Natural killer cell (primary cell): Measurements from ENCODE around the gene TANGO6. TPM values are rescaled to one million over a fixed set of nuclear protein-coding genes. Genes with fewer than 3 reads are reported as not detected.

Source experiments
- ATAC-seq, 3 donors: fragments of 150-1000 bp in 2 of 3; fragments of 200-7000 bp in 1 of 3; cut with Tn5 transposase; 1 replicate in 1 of 3; 2 replicates in 2 of 3; pipeline ENCODE4 v1.10.0; 2021; ENCODE audit warnings: mild to moderate bottlenecking in 2 of 3, moderate library complexity in 2 of 3
- DNase-seq, 2 donors: peaks; one replicate each; pipeline versions ENCODE4 v3.0.0 to v3.0.0-alpha.2; 2013 to 2021; ENCODE audit warnings: mixed read lengths in 1 of 2
- H3K27ac ChIP-seq: one replicate; pipeline ENCODE4 v1.5.1; 2013; ENCODE audit warnings: mild to moderate bottlenecking, low read length
- H3K27me3 ChIP-seq: one replicate; pipeline ENCODE4 v1.6.1; 2013; ENCODE audit warnings: low read length; ENCODE audit not compliant: control insufficient read depth, insufficient read depth
- H3K36me3 ChIP-seq: one replicate; pipeline ENCODE4 v1.6.1; 2013; ENCODE audit warnings: low read length; ENCODE audit not compliant: control insufficient read depth, insufficient read depth
- H3K4me1 ChIP-seq: one replicate; pipeline ENCODE4 v1.6.1; 2013; ENCODE audit warnings: low read length; ENCODE audit not compliant: control insufficient read depth, insufficient read depth
- H3K4me3 ChIP-seq: one replicate; pipeline ENCODE4 v1.5.1; 2013; ENCODE audit warnings: low read length
- H3K9me3 ChIP-seq: one replicate; pipeline ENCODE4 v1.6.1; 2013; ENCODE audit warnings: low read length; ENCODE audit not compliant: control insufficient read depth, insufficient read depth
- H3K27ac Mint-ChIP-seq, 2 donors: one replicate each; pipeline ENCODE4 v1.8.0; 2022; ENCODE audit warnings: mild to moderate bottlenecking in 2 of 2, mixed read lengths in 2 of 2, moderate library complexity in 1 of 2
- H3K27me3 Mint-ChIP-seq, 2 donors: one replicate each; pipeline ENCODE4 v1.8.0; 2022; ENCODE audit warnings: low read depth in 2 of 2, mixed read lengths in 2 of 2
- H3K36me3 Mint-ChIP-seq: one replicate; pipeline ENCODE4 v1.8.0; 2022; ENCODE audit warnings: mixed read lengths
- H3K4me1 Mint-ChIP-seq, 2 donors: one replicate each; pipeline ENCODE4 v1.8.0; 2022; ENCODE audit warnings: mixed read lengths in 2 of 2
- H3K4me3 Mint-ChIP-seq: one replicate; pipeline ENCODE4 v1.8.0; 2022; ENCODE audit warnings: mild to moderate bottlenecking, moderate library complexity, mixed read lengths
- H3K9me3 Mint-ChIP-seq, 2 donors: one replicate each; pipeline ENCODE4 v1.8.0; 2022; ENCODE audit warnings: mixed read lengths in 2 of 2
- CTCF ChIP-seq: fragments of 200-600 bp; IDR thresholded peaks from one replicate; pipeline ENCODE4 v1.8.0; 2022; ENCODE audit warnings: antibody characterized with exemption
- WGBS: methylation state at CpG from one replicate; pipeline ENCODE4 v1.1.7; 2013; ENCODE audit warnings: missing lambda C conversion rate; ENCODE audit not compliant: insufficient coverage; 5-methylcytosine and 5-hydroxymethylcytosine counted together
- intact Hi-C: fragments of 100-400 bp; cut with micrococcal nuclease; formaldehyde crosslinking; loops from one replicate; pipeline ENCODE4 v1.14.2; 2022
- total RNA-seq, 4 donors: library from RNA; stranded (reverse); fragments of 120-200 nt in 1 of 4; gene quantifications; one replicate each; pipeline versions ENCODE4 v1.2.3 to v1.2.4, GENCODE V29; 2013 to 2022

The TANGO6 gene
- 10 to 100 TPM; 21.2 to 27.3 (median 23.9) TPM for total RNA-seq
- 41.5 TPM for total RNA-seq (2013)

GRCh38 chr16:68843482-68844210, at the start of gene TANGO6:
Gene TANGO6 (plus strand): TSS chr16:68843531. CDS start chr16:68843618, 87 bp downstream.
- Histone ChIP-seq H3K27ac (peak within 1 kb of the TSS; percentile 70), H3K36me3 (no peaks in the 10 kb centered on the region), H3K4me3 (peak within 1 kb of the TSS; percentile 89), H3K4me1 (peaks cover 21% of the 10 kb centered on the region), H3K9me3 (no peaks in the 10 kb centered on the region), H3K27me3 (no peaks in the 10 kb centered on the region)
- no peak for TF ChIP-seq CTCF
- Mint-ChIP-seq H3K4me3 (peak within 1 kb of the TSS; percentile 99), H3K27ac (peak within 1 kb of the TSS; percentile 69 to 88), H3K27me3 (no peaks in the 10 kb centered on the region), H3K4me1 (peaks cover 27% of the 10 kb centered on the region in 2 donors), H3K9me3 (no peaks in the 10 kb centered on the region), H3K36me3 (no peaks in the 10 kb centered on the region)
- ATAC-seq (peak; percentile 96 to 98 (median 96)), DNase-seq (peak; percentile 85 to 93)
- intact Hi-C loops: loop anchor here (2.0 kb wide), 1 partner anchor 315 kb away; no protein-coding TSS in a partner anchor
- WGBS: under 1% methylated on average over 55 of the region's 55 CpGs

GRCh38 chr16:68798398-68798797, 44.9 kb upstream of the TANGO6 start:
- DNase-seq (no peak), ATAC-seq (no peak)
- Histone ChIP-seq H3K9me3 (no peaks in the 10 kb centered on the region), H3K27ac (no peak overlapping the region), H3K27me3 (no peaks in the 10 kb centered on the region), H3K4me1 (no peaks in the 10 kb centered on the region), H3K4me3 (no peak overlapping the region), H3K36me3 (no peaks in the 10 kb centered on the region)
- H3K9me3 Mint-ChIP-seq: no peaks in the 10 kb centered on the region
- no peaks in the 10 kb centered on the region for H3K4me1 Mint-ChIP-seq
- H3K36me3 Mint-ChIP-seq: no peaks in the 10 kb centered on the region
- intact Hi-C loops: no loop called here
- no peak overlapping the region for H3K4me3 Mint-ChIP-seq
- H3K27me3 Mint-ChIP-seq: no peaks in the 10 kb centered on the region
- TF ChIP-seq CTCF: no peak
- H3K27ac Mint-ChIP-seq: no peak overlapping the region
- WGBS: 90% methylated on average over 2 of the region's 2 CpGs

GRCh38 chr16:68800257-68800875, 43.0 kb upstream of the TANGO6 start:
- H3K9me3 Mint-ChIP-seq: no peaks in the 10 kb centered on the region
- peak; percentile 32 for TF ChIP-seq CTCF
- no peak overlapping the region for H3K27ac Mint-ChIP-seq
- Histone ChIP-seq H3K4me3 (no peak overlapping the region), H3K27ac (no peak overlapping the region), H3K36me3 (no peaks in the 10 kb centered on the region), H3K9me3 (no peaks in the 10 kb centered on the region), H3K27me3 (no peaks in the 10 kb centered on the region), H3K4me1 (no peaks in the 10 kb centered on the region)
- peak in 2 of 3 donors; percentile 54 to 69 for ATAC-seq
- H3K4me3 Mint-ChIP-seq: no peak overlapping the region
- no peaks in the 10 kb centered on the region for H3K36me3 Mint-ChIP-seq
- WGBS: 38% methylated on average over 5 of the region's 5 CpGs
- intact Hi-C loops: loop anchor here (2.0 kb wide), 1 partner anchor 272 kb away; no protein-coding TSS in a partner anchor
- peak in 1 of 2 donors; percentile 56 for DNase-seq
- no peaks in the 10 kb centered on the region for H3K4me1 Mint-ChIP-seq
- H3K27me3 Mint-ChIP-seq: no peaks in the 10 kb centered on the region
